ENCODE data around the gene SPARCL1. TPM values are rescaled to one million over a fixed set of nuclear protein-coding genes. Genes with fewer than 3 reads are reported as not detected.
"Not testable (repeated sequence)": the region's sequence is repeated elsewhere in the genome, so short reads cannot be mapped to it uniquely, and the experiment has no call there.

The SPARCL1 gene
- total RNA-seq, 4 donors from 2014 or later, result 312 to 741 (median 433) TPM

DNA sequence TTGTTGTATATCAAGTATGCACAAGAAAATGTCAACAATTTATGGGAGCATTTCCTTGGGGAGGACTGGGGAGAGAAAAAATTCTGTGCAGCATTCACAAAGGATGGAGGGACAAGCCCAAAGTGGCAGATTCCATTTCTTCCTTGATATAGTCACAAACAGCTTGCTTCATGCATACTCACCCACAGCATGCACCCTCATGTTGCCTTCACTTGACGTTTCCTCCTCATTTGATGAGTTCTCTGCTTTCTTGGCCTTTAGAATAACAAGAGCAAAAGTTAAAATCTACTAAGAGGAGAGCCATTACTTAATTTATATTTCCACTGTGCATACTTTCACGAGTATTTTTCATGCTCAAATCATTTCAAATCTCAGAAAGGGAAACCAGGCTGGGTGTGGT, 37.7 kb downstream of the SPARCL1 start:
- Histone ChIP-seq H3K4me1 (peaks cover 0 to 21% (median 0%) of the 10 kb centered on the region in 4 donors), H3K27ac (no peak overlapping the region), H3K4me3 (no peak overlapping the region), H3K36me3 (peaks cover 0 to 50% (median 2%) of the 10 kb centered on the region in 3 donors), H3K9me3 (peaks cover 0 to 2% (median 0%) of the 10 kb centered on the region in 4 donors), H3K27me3 (no peaks in the 10 kb centered on the region)
- DNase-seq (ENCODE audit: low spot score in 2 of 2), result no peak
- TF ChIP-seq EP300 (IDR thresholded peaks at IDR 0.05), result no peak
- no peak for TF ChIP-seq CTCF (IDR thresholded peaks at IDR 0.05)
- TF ChIP-seq POLR2A (IDR thresholded peaks at IDR 0.05), result no peak
- WGBS, 2 donors, result 76 to 83% methylated on average over 2 of the region's 2 CpGs

DNA sequence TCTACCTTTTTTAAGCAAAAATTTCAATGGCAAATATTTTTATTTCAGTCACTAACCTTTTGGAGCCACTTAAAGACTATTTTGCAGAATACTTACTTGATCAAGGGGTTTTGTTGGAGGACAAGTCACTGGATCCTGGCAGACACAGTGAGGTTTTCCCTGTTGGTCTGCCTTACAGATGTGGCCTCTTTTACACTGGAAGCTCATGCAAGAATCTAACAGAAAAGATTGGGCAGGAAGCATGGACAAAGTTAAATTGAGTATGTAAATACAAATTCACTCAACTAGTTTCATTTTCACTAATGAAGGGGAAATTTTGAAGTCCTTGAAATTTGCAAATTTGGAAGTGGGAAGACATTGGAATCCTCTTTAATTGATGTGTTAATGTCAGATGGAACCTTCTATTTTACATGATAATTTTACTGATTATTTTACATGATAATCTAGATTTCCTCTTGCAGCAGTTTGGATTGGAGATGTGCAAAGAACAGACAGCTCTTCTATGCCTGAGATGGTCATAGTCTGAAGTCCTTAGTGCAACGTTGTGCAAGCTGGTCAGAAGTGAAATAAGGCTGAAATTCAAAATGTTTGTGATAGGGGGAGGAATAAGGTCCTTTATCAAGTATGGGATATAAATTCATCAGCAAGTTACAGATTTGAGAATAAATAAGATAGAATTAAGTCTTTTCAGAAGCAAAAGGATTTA, 38.4 kb downstream of the SPARCL1 start:
- whole genome bisulfite sequencing, 2 donors, result 50 to 51% methylated on average over 1 of the region's 1 CpG
- peaks cover 0 to 21% (median 0%) of the 10 kb centered on the region in 4 donors for H3K4me1 ChIP-seq
- H3K27me3 ChIP-seq, result no peaks in the 10 kb centered on the region
- peaks cover 0 to 50% (median 2%) of the 10 kb centered on the region in 3 donors for H3K36me3 ChIP-seq
- peak overlapping the region in 1 of 4 donors; percentile 64 for H3K27ac ChIP-seq
- H3K9me3 ChIP-seq, result peaks cover 0 to 2% (median 0%) of the 10 kb centered on the region in 4 donors
- no peak for DNase-seq (ENCODE audit: low spot score in 2 of 2)
- no peak overlapping the region for H3K4me3 ChIP-seq
- no peak for TF ChIP-seq CTCF (IDR thresholded peaks at IDR 0.05)
- TF ChIP-seq POLR2A (IDR thresholded peaks at IDR 0.05), result no peak
- TF ChIP-seq EP300 (IDR thresholded peaks at IDR 0.05), result no peak

DNA sequence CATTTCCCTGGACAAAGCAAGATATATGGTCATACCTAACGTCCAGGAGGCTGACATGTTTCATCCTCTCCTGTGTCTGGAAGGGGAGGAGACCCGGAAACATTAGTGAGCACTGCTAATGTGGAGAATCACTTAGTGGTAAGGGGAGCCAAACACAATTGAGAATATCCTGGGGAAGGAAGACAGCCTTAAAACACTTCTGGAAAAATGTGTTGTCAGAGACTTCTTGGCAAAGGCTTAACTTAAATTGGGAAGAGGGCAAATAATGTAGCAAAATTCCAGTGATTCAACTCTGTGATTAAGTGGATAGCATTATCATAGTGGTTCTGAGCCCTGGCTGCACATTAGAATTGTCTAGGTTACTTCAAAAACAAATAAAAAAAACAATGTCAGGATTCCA, 39.5 kb downstream of the SPARCL1 start:
- TF ChIP-seq EP300 (IDR thresholded peaks at IDR 0.05) (no peak), CTCF (IDR thresholded peaks at IDR 0.05) (no peak)
- H3K4me1 ChIP-seq, result peaks cover 0 to 21% (median 0%) of the 10 kb centered on the region in 4 donors
- no peaks in the 10 kb centered on the region for H3K27me3 ChIP-seq
- no peak overlapping the region for H3K4me3 ChIP-seq
- peaks cover 0 to 9% (median 0%) of the 10 kb centered on the region in 4 donors for H3K9me3 ChIP-seq
- no peak for DNase-seq (ENCODE audit: low spot score in 2 of 2)
- 73 to 79% methylated on average over 2 of the region's 2 CpGs for WGBS, 2 donors
- H3K36me3 ChIP-seq, result peaks cover 0 to 50% (median under 1%) of the 10 kb centered on the region in 3 donors
- H3K27ac ChIP-seq, result peak overlapping the region in 1 of 4 donors; percentile 38

DNA sequence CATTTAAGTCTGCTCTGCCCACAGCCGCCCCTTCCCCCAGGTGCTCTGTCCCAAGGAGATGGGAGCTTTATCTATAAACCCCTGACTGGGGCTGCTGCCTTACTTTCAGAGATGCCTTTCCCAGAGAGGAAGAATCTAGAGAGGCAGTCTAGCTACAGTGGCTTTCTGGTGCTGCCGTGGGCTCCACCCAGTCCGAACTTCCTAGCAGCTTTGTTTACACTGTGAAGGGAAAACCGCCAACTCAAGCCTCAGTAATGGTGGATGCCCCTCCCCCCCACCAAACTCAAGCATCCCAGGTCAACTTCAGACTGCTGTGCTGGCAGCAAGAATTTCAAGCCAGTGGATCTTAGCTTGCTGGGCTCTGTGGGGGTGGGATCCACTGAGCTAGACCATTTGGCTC, 40.5 kb downstream of the SPARCL1 start:
- peaks cover 0 to 50% (median 0%) of the 10 kb centered on the region in 3 donors for H3K36me3 ChIP-seq
- peaks cover 0 to 11% (median 0%) of the 10 kb centered on the region in 4 donors for H3K9me3 ChIP-seq
- H3K4me1 ChIP-seq, result peaks cover 0 to 17% (median 0%) of the 10 kb centered on the region in 4 donors
- H3K4me3 ChIP-seq; H3K27me3 ChIP-seq; DNase-seq (ENCODE audit: low spot score in 2 of 2): not testable (repeated sequence)
- WGBS, 2 donors, result 65 to 88% methylated on average over 4 of the region's 4 CpGs
- peak overlapping the region in 2 of 4 donors; percentile 38 to 59 for H3K27ac ChIP-seq

GRCh38 chr4:87483247-87483646, 45.9 kb downstream of the SPARCL1 start:
- H3K27ac ChIP-seq; H3K4me1 ChIP-seq; H3K4me3 ChIP-seq; DNase-seq (ENCODE audit: low spot score in 2 of 2); H3K27me3 ChIP-seq: not testable (repeated sequence)
- peaks cover 0 to 15% (median 0%) of the 10 kb centered on the region in 4 donors for H3K9me3 ChIP-seq
- peaks cover 0 to 25% (median 0%) of the 10 kb centered on the region in 3 donors for H3K36me3 ChIP-seq

GRCh38 chr4:87481377-87481776, 47.8 kb downstream of the SPARCL1 start:
- no peak overlapping the region for H3K27ac ChIP-seq
- DNase-seq (ENCODE audit: low spot score in 2 of 2), result no peak
- H3K36me3 ChIP-seq, result peaks cover 0 to 24% (median 0%) of the 10 kb centered on the region in 3 donors
- H3K9me3 ChIP-seq, result peaks cover 0 to 13% (median 0%) of the 10 kb centered on the region in 4 donors
- TF ChIP-seq POLR2A (IDR thresholded peaks at IDR 0.05) (no peak), CTCF (IDR thresholded peaks at IDR 0.05) (no peak)
- no peaks in the 10 kb centered on the region for H3K4me1 ChIP-seq
- no peaks in the 10 kb centered on the region for H3K27me3 ChIP-seq
- no peak overlapping the region for H3K4me3 ChIP-seq

Measured in tibial nerve (tissue), 4 donors.